Caco-2 (cell line): Measurements from ENCODE around the gene FHIT. TPM values are rescaled to one million over a fixed set of nuclear protein-coding genes. Genes with fewer than 3 reads are reported as not detected.

Experiments used
- BruUV-seq: library from RNA; stranded (reverse); fragments of 400-500 nt; replicated peaks from 2 replicates; lab custom pipeline; 2021; lab: Mats Ljungman, UMichigan
- CTCF ChIA-PET: fragments of 300-600 bp; sonication (Branson Sonifier 250); formaldehyde crosslinking; loops from one replicate; lab custom pipeline; 2022; ENCODE audit warnings: antibody characterized with exemption; lab: Charles Lee
- POLR2A ChIA-PET: fragments of 300-600 bp; sonication (Branson Sonifier 250); formaldehyde crosslinking; loops from one replicate; lab custom pipeline; 2022; ENCODE audit warnings: antibody characterized with exemption; lab: Charles Lee
- DNase-seq, 2 experiments: peaks; one replicate each; pipeline versions ENCODE4 v3.0.0 to v3.0.0-alpha.2; 2020 to 2022
- H3K27me3 ChIP-seq: replicated peaks from 2 replicates; pipeline ENCODE4 v1.6.0; 2011; ENCODE audit warnings: low read length; ENCODE audit not compliant: control insufficient read depth, insufficient read depth
- H3K36me3 ChIP-seq: 2 replicates; pipeline ENCODE4 v1.5.1; 2011; ENCODE audit warnings: low read length; ENCODE audit not compliant: control insufficient read depth, insufficient read depth
- H3K4me1 ChIP-seq: fragments of 250-450 bp; sonication (Bioruptor Pico); 2 replicates; pipeline ENCODE4 v1.5.1; 2020; ENCODE audit warnings: mild to moderate bottlenecking
- H3K4me3 ChIP-seq: 2 replicates; pipeline ENCODE4 v1.5.1; 2011; ENCODE audit warnings: low read depth, mild to moderate bottlenecking, control low read depth, low read length
- H3K9me3 ChIP-seq: fragments of 250-450 bp; sonication (Bioruptor Pico); 2 replicates; pipeline ENCODE4 v1.5.1; 2020; ENCODE audit warnings: mild to moderate bottlenecking, moderate library complexity
- H3K27ac Mint-ChIP-seq: one replicate; pipeline ENCODE4 v1.8.0; 2022; ENCODE audit warnings: mixed read lengths; ENCODE audit not compliant: unreplicated experiment
- H3K27me3 Mint-ChIP-seq: one replicate; pipeline ENCODE4 v1.8.0; 2022; ENCODE audit warnings: mixed read lengths; ENCODE audit not compliant: insufficient read depth, unreplicated experiment
- H3K36me3 Mint-ChIP-seq: one replicate; pipeline ENCODE4 v1.8.0; 2022; ENCODE audit warnings: mild to moderate bottlenecking, mixed read lengths; ENCODE audit not compliant: insufficient read depth, unreplicated experiment
- H3K4me1 Mint-ChIP-seq: one replicate; pipeline ENCODE4 v1.8.0; 2022; ENCODE audit warnings: low read depth, mixed read lengths; ENCODE audit not compliant: unreplicated experiment
- H3K4me3 Mint-ChIP-seq: one replicate; pipeline ENCODE4 v1.8.0; 2022; ENCODE audit warnings: mild to moderate bottlenecking, moderate library complexity, mixed read lengths; ENCODE audit not compliant: unreplicated experiment
- H3K9me3 Mint-ChIP-seq: one replicate; pipeline ENCODE4 v1.8.0; 2022; ENCODE audit warnings: mixed read lengths; ENCODE audit not compliant: unreplicated experiment
- intact Hi-C: fragments of 100-400 bp; cut with micrococcal nuclease; formaldehyde crosslinking; loops from one replicate; pipeline ENCODE4 v1.10.0; 2022; ENCODE audit not compliant: unreplicated experiment
- total RNA-seq: library from RNA; stranded (reverse); gene quantifications from 2 replicates; pipeline ENCODE4 v1.2.3, GENCODE V29; 2022
- TF ChIP-seq, protein P1 (sequence below), 2 experiments: fragments of 200-600 bp in 1 of 2; IDR thresholded peaks; 1 replicate in 1 of 2; 2 replicates in 1 of 2; pipeline versions ENCODE4 v1.5.1 to v1.8.0; 2011 to 2022; ENCODE audit warnings: antibody characterized with exemption in 1 of 2, control low read depth in 1 of 2, inconsistent platforms in 1 of 2, low read depth in 1 of 2, low read length in 1 of 2, mild to moderate bottlenecking in 1 of 2, moderate library complexity in 1 of 2; ENCODE audit not compliant: insufficient read depth in 1 of 2, severe bottlenecking in 1 of 2, unreplicated experiment in 1 of 2

Gene FHIT
- total RNA-seq, 1 experiment from 2014 or later, result 8.3 TPM

GRCh38 chr3:59753808-59754450 lies 1497.3 kb downstream of the FHIT start:
- H3K4me3 Mint-ChIP-seq, result no peak overlapping the region
- Histone ChIP-seq H3K4me3 (no peak overlapping the region), H3K4me1 (no peaks in the 10 kb centered on the region), H3K9me3 (no peaks in the 10 kb centered on the region), H3K27me3 (no peaks in the 10 kb centered on the region), H3K36me3 (no peaks in the 10 kb centered on the region)
- no peaks in the 10 kb centered on the region for H3K36me3 Mint-ChIP-seq
- no TSS peak for BruUV-seq
- intact Hi-C loops, result no loop called here
- ChIA-PET POLR2A (no interaction called here), CTCF (no interaction called here)
- TF ChIP-seq, protein P1, sequence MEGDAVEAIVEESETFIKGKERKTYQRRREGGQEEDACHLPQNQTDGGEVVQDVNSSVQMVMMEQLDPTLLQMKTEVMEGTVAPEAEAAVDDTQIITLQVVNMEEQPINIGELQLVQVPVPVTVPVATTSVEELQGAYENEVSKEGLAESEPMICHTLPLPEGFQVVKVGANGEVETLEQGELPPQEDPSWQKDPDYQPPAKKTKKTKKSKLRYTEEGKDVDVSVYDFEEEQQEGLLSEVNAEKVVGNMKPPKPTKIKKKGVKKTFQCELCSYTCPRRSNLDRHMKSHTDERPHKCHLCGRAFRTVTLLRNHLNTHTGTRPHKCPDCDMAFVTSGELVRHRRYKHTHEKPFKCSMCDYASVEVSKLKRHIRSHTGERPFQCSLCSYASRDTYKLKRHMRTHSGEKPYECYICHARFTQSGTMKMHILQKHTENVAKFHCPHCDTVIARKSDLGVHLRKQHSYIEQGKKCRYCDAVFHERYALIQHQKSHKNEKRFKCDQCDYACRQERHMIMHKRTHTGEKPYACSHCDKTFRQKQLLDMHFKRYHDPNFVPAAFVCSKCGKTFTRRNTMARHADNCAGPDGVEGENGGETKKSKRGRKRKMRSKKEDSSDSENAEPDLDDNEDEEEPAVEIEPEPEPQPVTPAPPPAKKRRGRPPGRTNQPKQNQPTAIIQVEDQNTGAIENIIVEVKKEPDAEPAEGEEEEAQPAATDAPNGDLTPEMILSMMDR (IDR thresholded peaks at IDR 0.05; ENCODE audit: insufficient read depth in 1 of 2, low read depth in 1 of 2, low read length in 1 of 2, severe bottlenecking in 1 of 2, unreplicated experiment in 1 of 2), result no peak
- H3K9me3 Mint-ChIP-seq, result no peaks in the 10 kb centered on the region
- peaks cover 4% of the 10 kb centered on the region for H3K4me1 Mint-ChIP-seq
- no peaks in the 10 kb centered on the region for H3K27me3 Mint-ChIP-seq
- no peak for DNase-seq
- H3K27ac Mint-ChIP-seq, result no peak overlapping the region

GRCh38 chr3:59752925-59753324 lies 1498.3 kb downstream of the FHIT start:
- CTCF ChIA-PET, result no interaction called here
- Mint-ChIP-seq H3K27me3 (no peaks in the 10 kb centered on the region), H3K4me1 (no peaks in the 10 kb centered on the region), H3K9me3 (no peaks in the 10 kb centered on the region), H3K27ac (no peak overlapping the region), H3K36me3 (no peaks in the 10 kb centered on the region), H3K4me3 (no peak overlapping the region)
- Histone ChIP-seq H3K4me3 (no peak overlapping the region), H3K36me3 (no peaks in the 10 kb centered on the region), H3K4me1 (no peaks in the 10 kb centered on the region), H3K27me3 (no peaks in the 10 kb centered on the region), H3K9me3 (no peaks in the 10 kb centered on the region)
- DNase-seq, result no peak
- no TSS peak for BruUV-seq
- TF ChIP-seq, protein P1 (IDR thresholded peaks at IDR 0.05; ENCODE audit: insufficient read depth in 1 of 2, low read depth in 1 of 2, low read length in 1 of 2, severe bottlenecking in 1 of 2, unreplicated experiment in 1 of 2), result no peak
- intact Hi-C loops, result no loop called here
- POLR2A ChIA-PET, result no interaction called here

DNA sequence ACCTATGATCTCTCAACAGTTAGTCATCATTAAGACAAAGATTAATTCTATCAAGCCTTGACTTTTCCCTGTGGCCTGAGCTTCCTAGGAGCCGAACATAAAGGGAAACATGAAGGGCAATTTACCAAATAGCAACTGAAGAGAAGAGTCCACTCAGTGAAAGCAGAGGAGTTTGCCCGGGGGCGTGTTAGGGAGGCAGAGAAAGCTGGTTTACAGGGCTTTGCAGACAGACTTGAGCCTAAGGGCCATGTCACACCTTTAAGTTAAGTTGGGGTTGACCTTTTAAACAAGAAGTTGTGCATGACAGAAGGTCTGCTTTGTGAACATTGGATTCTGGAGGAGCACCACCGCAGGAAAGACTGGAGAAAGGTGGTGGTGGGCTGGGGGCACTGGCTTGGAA lies 1499.6 kb downstream of the FHIT start:
- Mint-ChIP-seq H3K9me3 (no peaks in the 10 kb centered on the region), H3K27me3 (no peaks in the 10 kb centered on the region), H3K36me3 (no peaks in the 10 kb centered on the region), H3K27ac (no peak overlapping the region), H3K4me3 (no peak overlapping the region), H3K4me1 (no peaks in the 10 kb centered on the region)
- Histone ChIP-seq H3K27me3 (no peaks in the 10 kb centered on the region), H3K4me1 (no peaks in the 10 kb centered on the region), H3K9me3 (no peaks in the 10 kb centered on the region), H3K4me3 (no peak overlapping the region), H3K36me3 (no peaks in the 10 kb centered on the region)
- POLR2A ChIA-PET, result no interaction called here
- BruUV-seq, result no TSS peak
- no peak for DNase-seq
- intact Hi-C loops, result no loop called here
- CTCF ChIA-PET, result no interaction called here
- TF ChIP-seq, protein P1 (IDR thresholded peaks at IDR 0.05; ENCODE audit: insufficient read depth in 1 of 2, low read depth in 1 of 2, low read length in 1 of 2, severe bottlenecking in 1 of 2, unreplicated experiment in 1 of 2), result no peak
